H1 (cell line): ENCODE data around the gene RUSC2. TPM values are rescaled to one million over a fixed set of nuclear protein-coding genes. Genes with fewer than 3 reads are reported as not detected.

Experiments used
- CTCF ChIA-PET: fragments of 300-600 bp; sonication (Branson Sonifier 250); formaldehyde crosslinking; loops from one replicate; lab custom pipeline; 2021; ENCODE audit not compliant: partially characterized antibody; lab: Charles Lee
- POLR2A ChIA-PET: fragments of 300-600 bp; sonication (Branson Sonifier 250); formaldehyde crosslinking; loops from one replicate; lab custom pipeline; 2021; ENCODE audit warnings: inconsistent platforms; ENCODE audit not compliant: partially characterized antibody; lab: Charles Lee
- DNase-seq, 2 experiments: peaks; one replicate each; pipeline versions ENCODE4 v3.0.0 to v3.0.0-alpha.2; 2010 to 2022; ENCODE audit warnings: low spot score in 2 of 2, low read depth in 1 of 2, mixed read lengths in 1 of 2
- FAIRE-seq: peaks from 2 replicates; lab custom pipeline; 2011; peaks lifted over from hg19 to GRCh38; lab: Jason Lieb, UNC
- H2AFZ ChIP-seq: 2 replicates; pipeline ENCODE4 v1.8.1; 2012; ENCODE audit warnings: low read length, inconsistent platforms
- H2AK5ac ChIP-seq: 2 replicates; pipeline ENCODE4 v1.6.1; 2013; ENCODE audit warnings: low read depth, low read length
- H2BK120ac ChIP-seq: replicated peaks from 2 replicates; pipeline ENCODE3; 2013; ENCODE audit warnings: low read depth, low read length, inconsistent platforms
- H2BK12ac ChIP-seq: 2 replicates; pipeline ENCODE4 v1.6.1; 2013; ENCODE audit warnings: low read depth, low read length
- H2BK15ac ChIP-seq: 2 replicates; pipeline ENCODE4 v1.6.1; 2013; ENCODE audit warnings: low read length
- H2BK20ac ChIP-seq: 2 replicates; pipeline ENCODE4 v1.6.1; 2013; ENCODE audit warnings: low read length
- H2BK5ac ChIP-seq: 2 replicates; pipeline ENCODE4 v1.6.1; 2013; ENCODE audit warnings: low read depth, low read length
- H3K14ac ChIP-seq: 2 replicates; pipeline ENCODE4 v1.6.1; 2013; ENCODE audit warnings: inconsistent platforms; ENCODE audit not compliant: insufficient read length
- H3K18ac ChIP-seq: 2 replicates; pipeline ENCODE4 v1.6.1; 2013; ENCODE audit warnings: low read length; ENCODE audit errors: extremely low read depth
- H3K23ac ChIP-seq: 2 replicates; pipeline ENCODE4 v1.6.1; 2013; ENCODE audit warnings: inconsistent platforms; ENCODE audit not compliant: insufficient read length
- H3K23me2 ChIP-seq: 2 replicates; pipeline ENCODE4 v1.6.1; 2013; ENCODE audit warnings: low read depth, low read length
- H3K27ac ChIP-seq: 2 replicates; pipeline ENCODE4 v1.6.1; 2011; ENCODE audit warnings: low read depth, low read length, inconsistent platforms
- H3K27me3 ChIP-seq, 4 experiments: replicated peaks in 1 of 4; 1 replicate in 1 of 4; 2 replicates in 3 of 4; pipeline versions ENCODE4 v1.6.1 to v1.8.1; 2011 to 2013; ENCODE audit warnings: low read length in 3 of 4, mild to moderate bottlenecking in 3 of 4, inconsistent platforms in 2 of 4, mixed read lengths in 2 of 4, moderate library complexity in 1 of 4; ENCODE audit not compliant: control insufficient read depth in 3 of 4, insufficient read depth in 3 of 4; ENCODE audit errors: extremely low read depth in 1 of 4
- H3K36me3 ChIP-seq, 4 experiments: 2 replicates each; pipeline versions ENCODE4 v1.6.1 to v1.8.1; 2011 to 2013; ENCODE audit warnings: mild to moderate bottlenecking in 4 of 4, low read length in 3 of 4, moderate library complexity in 2 of 4, control low read depth in 1 of 4, inconsistent platforms in 1 of 4; ENCODE audit not compliant: insufficient read depth in 4 of 4, control insufficient read depth in 2 of 4
- H3K4ac ChIP-seq: replicated peaks from 2 replicates; pipeline ENCODE3; 2013; ENCODE audit warnings: low read length, low read depth, mixed read lengths, inconsistent platforms; ENCODE audit not compliant: insufficient read length
- H3K4me1 ChIP-seq, 4 experiments: replicated peaks in 1 of 4; 1 replicate in 1 of 4; 2 replicates in 3 of 4; pipeline versions ENCODE4 v1.6.1 to v1.8.1; 2011 to 2013; ENCODE audit warnings: low read length in 3 of 4, inconsistent platforms in 2 of 4, mixed read lengths in 1 of 4; ENCODE audit not compliant: insufficient read depth in 4 of 4, control insufficient read depth in 3 of 4
- H3K4me2 ChIP-seq, 2 experiments: 2 replicates each; pipeline versions ENCODE4 v1.6.1 to v1.8.1; 2011 to 2013; ENCODE audit warnings: low read depth in 2 of 2, low read length in 2 of 2, control low read depth in 1 of 2, inconsistent platforms in 1 of 2, mild to moderate bottlenecking in 1 of 2; ENCODE audit not compliant: insufficient read depth in 1 of 2
- H3K4me3 ChIP-seq, 4 experiments: fragments of 200-600, 300-600 bp in 1 of 4; sonication (generic), shearing (Covaris generic), sonication (Bioruptor Twin) in 1 of 4; 2 replicates each; pipeline versions ENCODE4 v1.5.1 to v1.8.1; 2011 to 2016; ENCODE audit warnings: low read length in 4 of 4, low read depth in 3 of 4, control low read depth in 2 of 4, inconsistent platforms in 2 of 4, mild to moderate bottlenecking in 2 of 4, mixed read lengths in 1 of 4, moderate library complexity in 1 of 4; ENCODE audit not compliant: insufficient read depth in 2 of 4; ENCODE audit errors: extremely low read depth in 1 of 4
- H3K56ac ChIP-seq: replicated peaks from 2 replicates; pipeline ENCODE3; 2013; ENCODE audit warnings: low read depth, mild to moderate bottlenecking, mixed read lengths, low read length, inconsistent platforms; ENCODE audit not compliant: insufficient read length
- H3K79me1 ChIP-seq: 2 replicates; pipeline ENCODE4 v1.6.1; 2013; ENCODE audit warnings: low read depth, low read length, control low read depth
- H3K79me2 ChIP-seq, 2 experiments: 2 replicates each; pipeline versions ENCODE4 v1.6.1 to v1.8.1; 2012 to 2013; ENCODE audit warnings: low read length in 2 of 2, mild to moderate bottlenecking in 2 of 2, inconsistent platforms in 1 of 2; ENCODE audit not compliant: insufficient read depth in 2 of 2, control insufficient read depth in 1 of 2
- H3K9ac ChIP-seq, 4 experiments: replicated peaks in 1 of 4; 1 replicate in 1 of 4; 2 replicates in 3 of 4; pipeline versions ENCODE4 v1.6.1 to v1.8.1; 2011 to 2013; ENCODE audit warnings: low read depth in 3 of 4, low read length in 3 of 4, control low read depth in 2 of 4, mild to moderate bottlenecking in 2 of 4, moderate library complexity in 2 of 4, inconsistent platforms in 1 of 4; ENCODE audit errors: extremely low read depth in 1 of 4
- H3K9me3 ChIP-seq, 2 experiments: 2 replicates each; pipeline versions ENCODE4 v1.6.1 to v1.8.1; 2012 to 2013; ENCODE audit warnings: mild to moderate bottlenecking in 2 of 2, moderate library complexity in 2 of 2, control low read depth in 1 of 2, inconsistent platforms in 1 of 2, low read depth in 1 of 2, low read length in 1 of 2, mixed read lengths in 1 of 2; ENCODE audit not compliant: insufficient read depth in 2 of 2
- H4K20me1 ChIP-seq, 2 experiments: replicated peaks in 1 of 2; 2 replicates each; pipeline versions ENCODE3 to v1.8.1; 2011 to 2013; ENCODE audit warnings: inconsistent platforms in 2 of 2, low read length in 2 of 2, mild to moderate bottlenecking in 1 of 2; ENCODE audit not compliant: insufficient read depth in 2 of 2, control insufficient read depth in 1 of 2
- H4K5ac ChIP-seq: 2 replicates; pipeline ENCODE4 v1.6.1; 2013; ENCODE audit warnings: low read length, low read depth, mixed read lengths, inconsistent platforms; ENCODE audit not compliant: insufficient read length
- H4K8ac ChIP-seq: 2 replicates; pipeline ENCODE4 v1.8.0; 2013; ENCODE audit warnings: mild to moderate bottlenecking, moderate library complexity, low read length, inconsistent platforms; ENCODE audit not compliant: insufficient read depth; ENCODE audit errors: extremely low read depth
- H4K91ac ChIP-seq: replicated peaks from 2 replicates; pipeline ENCODE3; 2013; ENCODE audit warnings: low read length, mixed read lengths, inconsistent platforms; ENCODE audit not compliant: insufficient read length
- BRCA1 ChIP-seq: IDR thresholded peaks from 2 replicates; pipeline ENCODE4 v1.6.1; 2012; ENCODE audit warnings: low read depth, low read length, improper control_type of control experiment
- CBX5 ChIP-seq: fragments of 300-800, 300-1000 bp; sonication (generic); IDR thresholded peaks from 2 replicates; pipeline ENCODE4 v1.7.1; 2016; ENCODE audit warnings: antibody characterized with exemption, low read length, low read depth
- CBX8 ChIP-seq: fragments of 300-800, 300-1000 bp; sonication (generic); IDR thresholded peaks from 2 replicates; pipeline ENCODE4 v1.7.1; 2016; ENCODE audit warnings: low read depth, low read length, borderline replicate concordance
- CHD1 ChIP-seq: IDR thresholded peaks from 2 replicates; pipeline ENCODE4 v1.6.1; 2012; ENCODE audit warnings: low read depth, low read length, improper control_type of control experiment
- EP300 ChIP-seq, 2 experiments: IDR thresholded peaks; 1 replicate in 1 of 2; 2 replicates in 1 of 2; pipeline ENCODE4 v1.6.1; 2011 to 2012; ENCODE audit warnings: low read depth in 2 of 2, low read length in 2 of 2, mild to moderate bottlenecking in 2 of 2, borderline replicate concordance in 1 of 2, inconsistent platforms in 1 of 2, moderate library complexity in 1 of 2
- HDAC2 ChIP-seq, 2 experiments: fragments of 300-600 bp in 1 of 2; sonication (generic) in 1 of 2; IDR thresholded peaks; 2 replicates each; pipeline ENCODE4 v1.6.1; 2011 to 2012; ENCODE audit warnings: low read depth in 2 of 2, low read length in 2 of 2, mild to moderate bottlenecking in 2 of 2, moderate library complexity in 2 of 2, borderline replicate concordance in 1 of 2, inconsistent platforms in 1 of 2
- POLR2A ChIP-seq, 2 experiments: IDR thresholded peaks; 1 replicate in 1 of 2; 2 replicates in 1 of 2; pipeline ENCODE4 v1.6.1; 2011; ENCODE audit warnings: low read depth in 2 of 2, low read length in 2 of 2, mild to moderate bottlenecking in 2 of 2; ENCODE audit errors: control extremely low read depth in 1 of 2
- RBBP5 ChIP-seq: IDR thresholded peaks from 2 replicates; pipeline ENCODE4 v1.7.1; 2012; ENCODE audit warnings: low read depth, mild to moderate bottlenecking, inconsistent platforms, low read length, moderate library complexity, borderline replicate concordance
- RFX5 ChIP-seq: IDR thresholded peaks from 2 replicates; pipeline ENCODE4 v1.6.1; 2011; ENCODE audit warnings: low read depth, low read length, improper control_type of control experiment, borderline replicate concordance
- SAP30 ChIP-seq: fragments of 300-600 bp; sonication (generic); IDR thresholded peaks from 2 replicates; pipeline ENCODE4 v1.7.1; 2012; ENCODE audit warnings: low read length, moderate library complexity, mild to moderate bottlenecking, inconsistent platforms; ENCODE audit not compliant: insufficient read depth, insufficient replicate concordance
- SIRT6 ChIP-seq: IDR thresholded peaks from one replicate; pipeline ENCODE4 v1.7.1; 2012; ENCODE audit warnings: low read length, inconsistent platforms
- SP4 ChIP-seq: IDR thresholded peaks from 2 replicates; pipeline ENCODE4 v1.6.1; 2012; ENCODE audit warnings: low read length, inconsistent platforms
- SUZ12 ChIP-seq: fragments of 200-600 bp; sonication (generic); IDR thresholded peaks from 2 replicates; pipeline ENCODE4 v1.6.1; 2012; ENCODE audit warnings: mild to moderate bottlenecking, inconsistent platforms, low read length, moderate library complexity, mixed read lengths
- TAF7 ChIP-seq: optimal IDR thresholded peaks from 2 replicates; pipeline ENCODE3; 2011; ENCODE audit warnings: low read depth, mild to moderate bottlenecking, inconsistent platforms, low read length, moderate library complexity, borderline replicate concordance
- polyA plus RNA-seq, 7 experiments: library from polyadenylated mRNA; depleted of rRNA in 3 of 7; stranded (reverse) in 5 of 7; unstranded in 2 of 7; fragments of >200 nt in 5 of 7; fragments of 200-250 nt in 2 of 7; gene quantifications; 1 replicate in 5 of 7; 2 replicates in 1 of 7; 4 replicates in 1 of 7; pipeline versions ENCODE4 v1.2.1 to v1.2.3, GENCODE V29; 2011 to 2013; ENCODE audit warnings: missing spikeins in 2 of 7, mixed read lengths in 2 of 7
- total RNA-seq: library from RNA; stranded (reverse); fragmentation: NEBNext Ultra II Directional; extraction: Animal tissue kit (Norgen Biotek cat#: 25700); gene quantifications from 2 replicates; pipeline ENCODE4 v1.2.1, GENCODE V29; 2021
- TF ChIP-seq, protein P1 (sequence below): IDR thresholded peaks from 2 replicates; pipeline ENCODE4 v1.6.1; 2012; ENCODE audit warnings: inconsistent platforms

Gene RUSC2
- total and polyA plus RNA-seq, 2 of the 8 experiments (the other 6 are each of a cell fraction or from before 2014, with no cell fraction given) = 4.2 to 7.9 TPM

DNA sequence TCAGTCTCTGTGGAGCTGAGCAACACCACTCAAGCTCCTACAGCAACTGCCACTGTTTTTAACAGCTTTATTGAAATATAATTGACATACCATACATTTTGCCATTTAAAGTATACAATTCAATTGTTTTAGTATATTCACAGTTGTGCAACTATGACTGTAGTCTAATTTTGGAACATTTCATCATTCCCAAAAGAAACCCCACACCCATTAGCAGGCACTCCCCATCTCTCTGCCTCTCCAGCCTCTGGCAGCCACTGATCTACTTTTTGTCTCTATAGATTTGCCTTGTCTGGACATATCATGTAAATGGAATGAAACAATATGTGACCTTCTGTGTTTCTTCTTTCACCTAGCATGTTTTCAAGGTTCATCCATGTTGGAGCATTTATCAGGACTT is 43.5 kb downstream of the RUSC2 start:
- DNase-seq = no peak
- no peaks in the 10 kb centered on the region for H3K79me2 ChIP-seq
- TF ChIP-seq POLR2A (IDR thresholded peaks at IDR 0.05; ENCODE audit: control extremely low read depth in 1 of 2, low read depth in 2 of 2, low read length in 2 of 2) (no peak), HDAC2 (IDR thresholded peaks at IDR 0.05; ENCODE audit: borderline replicate concordance in 1 of 2, low read depth in 2 of 2, low read length in 2 of 2) (no peak), TAF7 (no peak), SAP30 (no peak), CHD1 (no peak), SP4 (no peak), BRCA1 (no peak), SIRT6 (no peak), RFX5 (no peak), SUZ12 (no peak), CBX8 (no peak), EP300 (IDR thresholded peaks at IDR 0.05; ENCODE audit: borderline replicate concordance in 1 of 2, low read depth in 2 of 2, low read length in 2 of 2) (no peak), RBBP5 (no peak), CBX5 (no peak)
- TF ChIP-seq, protein P1, sequence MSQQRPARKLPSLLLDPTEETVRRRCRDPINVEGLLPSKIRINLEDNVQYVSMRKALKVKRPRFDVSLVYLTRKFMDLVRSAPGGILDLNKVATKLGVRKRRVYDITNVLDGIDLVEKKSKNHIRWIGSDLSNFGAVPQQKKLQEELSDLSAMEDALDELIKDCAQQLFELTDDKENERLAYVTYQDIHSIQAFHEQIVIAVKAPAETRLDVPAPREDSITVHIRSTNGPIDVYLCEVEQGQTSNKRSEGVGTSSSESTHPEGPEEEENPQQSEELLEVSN = no peak

More for the DNA sequence above, 43.5 kb downstream of the RUSC2 start:
- Histone ChIP-seq H4K8ac (no peak overlapping the region), H4K91ac (no peak overlapping the region), H3K9me3 (no peaks in the 10 kb centered on the region), H2BK12ac (no peak overlapping the region), H2BK120ac (no peak overlapping the region), H3K23ac (no peak overlapping the region), H3K18ac (no peak overlapping the region), H2BK5ac (no peak overlapping the region), H3K27ac (no peak overlapping the region), H2BK15ac (no peak overlapping the region), H3K79me1 (no peaks in the 10 kb centered on the region), H2AFZ (no peak overlapping the region), H2AK5ac (no peak overlapping the region), H3K23me2 (no peaks in the 10 kb centered on the region), H3K4me3 (no peak overlapping the region), H4K5ac (no peak overlapping the region), H3K9ac (no peak overlapping the region), H2BK20ac (no peak overlapping the region), H3K4me1 (peaks cover 4 to 10% (median 5%) of the 10 kb centered on the region in 4 experiments), H3K4ac (no peak overlapping the region), H3K14ac (no peak overlapping the region), H3K4me2 (no peak overlapping the region), H4K20me1 (no peaks in the 10 kb centered on the region), H3K56ac (no peak overlapping the region), H3K27me3 (no peaks in the 10 kb centered on the region), H3K36me3 (no peaks in the 10 kb centered on the region)
- ChIA-PET POLR2A (no interaction called here), CTCF (interaction anchor here (0.8 to 2.6 kb wide), 4 partner anchors 10 to 52 kb away, joined by 4 to 9 read pairs (median 4); no protein-coding TSS in a partner anchor)
- no peak for FAIRE-seq
